D341Med (cell line): ENCODE results near the gene PPP1R26.

ENCODE experiments used
- DNase-seq: peaks from one replicate; pipeline ENCODE4 v3.0.0; 2012; ENCODE audit warnings: low spot score

The PPP1R26 gene

DNA sequence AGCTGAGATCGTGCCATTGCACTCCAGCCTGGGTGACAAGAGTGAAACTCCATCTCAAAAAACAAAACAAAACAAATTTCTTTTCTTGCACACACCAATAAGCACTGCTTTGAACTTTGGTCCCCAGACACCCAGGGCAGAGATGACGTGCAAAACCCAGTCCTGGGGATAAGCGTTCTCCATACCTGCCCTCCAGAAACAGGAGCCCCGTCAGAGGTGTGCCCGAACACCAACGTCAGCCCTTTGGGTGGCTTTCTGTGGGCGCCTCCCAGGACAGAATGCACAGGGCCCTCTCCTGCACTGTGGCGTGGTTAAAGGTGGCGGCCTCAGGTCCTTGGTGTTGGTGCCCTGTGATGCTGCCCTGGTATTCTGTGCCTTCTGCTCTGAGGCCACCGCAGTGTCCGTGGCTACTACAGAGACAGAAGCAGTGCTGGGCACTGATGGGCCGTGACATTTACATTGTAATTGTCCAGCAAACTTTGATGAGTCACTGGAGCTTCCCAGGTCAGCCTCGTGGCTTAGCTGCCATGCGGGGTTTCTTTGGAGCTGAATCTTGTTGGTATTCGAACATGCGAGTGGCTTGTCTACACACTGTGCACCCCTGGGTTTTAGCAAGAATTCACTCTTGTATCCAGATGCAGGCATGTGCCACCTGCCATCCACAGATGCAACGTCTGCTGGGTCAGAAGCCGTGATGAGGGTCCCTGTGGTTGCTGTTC, 9.8 kb downstream of the PPP1R26 start:
- DNase-seq, result no peak

DNA sequence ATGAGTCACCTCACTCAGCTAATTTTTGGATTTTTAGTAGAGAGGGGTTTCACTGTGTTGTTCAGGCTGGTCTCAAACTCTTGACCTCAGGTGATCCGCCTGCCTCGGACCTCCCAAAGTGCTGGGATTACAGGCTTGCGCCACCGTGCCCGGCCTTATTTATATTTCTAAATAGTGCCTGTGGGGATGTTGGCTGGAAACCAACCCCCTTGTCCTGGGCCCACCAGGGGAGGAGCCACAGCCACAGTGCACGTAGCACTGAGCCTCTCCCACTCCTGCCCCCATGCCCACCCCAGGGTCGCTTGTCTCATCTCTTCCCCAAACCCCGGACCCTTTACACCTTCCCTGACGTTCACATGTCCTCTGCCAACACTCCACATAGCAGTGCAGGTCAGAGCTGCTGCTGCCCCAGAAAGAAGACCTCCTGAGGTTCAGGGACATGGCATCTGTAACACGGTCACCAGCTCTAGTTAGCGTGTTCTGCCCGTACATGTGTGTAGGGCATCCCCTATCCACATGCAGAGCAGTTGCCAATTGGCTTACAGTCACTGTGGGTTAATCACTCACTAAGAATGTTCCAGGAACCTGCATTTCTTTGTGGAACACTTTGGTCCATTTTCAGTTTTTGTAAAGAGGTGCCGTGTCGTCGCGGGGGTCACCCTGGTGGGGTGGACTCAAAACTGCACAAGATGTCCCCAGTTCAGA, 10.7 kb downstream of the PPP1R26 start:
- no peak for DNase-seq

DNA sequence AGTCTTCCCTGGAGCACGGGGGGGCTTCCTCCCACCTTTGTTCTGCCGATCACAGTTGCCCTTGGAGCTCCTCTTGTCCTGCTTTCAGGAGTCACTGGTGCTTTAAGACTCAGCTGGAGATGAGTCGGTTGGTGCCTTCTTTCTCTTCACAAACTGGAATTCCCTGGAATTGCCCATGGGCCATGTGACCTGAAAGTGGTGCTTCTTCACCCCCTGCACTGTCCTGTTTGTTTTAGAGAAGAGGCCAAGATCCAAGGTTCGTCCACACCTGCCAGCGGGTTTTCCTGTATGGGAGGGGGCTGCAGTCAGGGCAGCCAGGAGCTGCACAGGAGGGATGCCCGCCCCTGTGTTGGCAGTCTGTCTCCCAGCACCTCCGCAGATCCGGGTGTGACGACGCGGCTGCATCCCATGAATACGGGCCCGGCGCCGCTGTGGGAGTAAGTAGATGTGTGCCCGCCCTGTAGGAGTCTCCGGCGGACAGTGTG, 11.4 kb downstream of the PPP1R26 start:
- no peak for DNase-seq

DNA sequence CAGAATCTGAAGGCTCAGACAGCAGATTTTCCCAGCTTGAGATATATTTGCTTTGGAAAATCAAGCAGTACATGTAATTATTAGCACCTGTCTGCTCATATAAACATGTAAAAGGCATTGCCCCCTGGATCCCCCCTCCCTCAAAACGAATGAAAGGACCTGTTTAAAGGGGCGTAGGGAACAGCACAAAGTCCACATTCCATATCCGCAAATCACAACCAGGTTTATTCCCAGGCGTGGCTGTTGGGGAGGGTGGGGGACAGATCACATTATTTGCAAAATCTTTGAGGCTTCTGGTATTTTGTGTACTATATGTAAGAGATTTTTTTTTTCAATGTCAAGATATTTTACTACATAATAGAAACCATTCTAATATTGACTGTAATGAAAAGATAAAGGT, 12.2 kb downstream of the PPP1R26 start:
- DNase-seq, result no peak

DNA sequence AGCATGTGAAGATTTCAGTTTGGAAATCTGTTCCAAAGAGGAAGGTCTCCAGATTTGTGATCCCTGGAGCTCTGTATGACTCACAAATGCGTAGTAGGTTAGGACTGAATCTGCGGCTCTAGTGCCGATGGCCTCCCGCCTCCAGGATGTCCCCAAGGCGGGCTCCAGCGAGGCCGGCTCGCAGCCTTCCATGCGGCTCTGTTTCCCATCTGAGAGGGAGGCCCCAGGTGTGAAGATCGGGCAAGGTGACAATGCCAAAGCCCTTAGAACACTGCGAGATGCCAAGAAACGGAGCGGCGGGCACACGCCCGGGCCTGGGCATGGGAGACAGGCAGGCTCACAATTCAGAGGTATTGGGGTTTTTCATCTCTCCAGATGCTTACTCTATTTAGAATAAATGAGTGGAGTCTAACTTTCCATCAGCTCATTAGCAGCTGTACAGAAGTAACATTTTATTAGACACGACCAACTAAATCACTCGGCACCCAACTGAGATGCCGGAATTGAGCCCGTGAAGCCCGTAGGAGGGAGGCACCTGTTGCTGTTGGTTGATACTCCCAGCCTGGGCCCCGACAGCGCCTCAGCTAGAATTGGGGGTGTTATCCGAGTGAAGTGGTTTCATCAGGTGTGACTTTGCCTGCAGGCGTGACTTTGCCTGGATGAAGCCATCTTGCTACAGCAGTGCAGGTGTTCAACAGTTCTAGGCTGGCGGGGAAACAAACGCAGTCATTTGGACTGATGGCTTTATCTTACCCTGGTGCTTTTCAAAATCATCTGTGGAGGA, 13.5 kb downstream of the PPP1R26 start:
- DNase-seq, result no peak

DNA sequence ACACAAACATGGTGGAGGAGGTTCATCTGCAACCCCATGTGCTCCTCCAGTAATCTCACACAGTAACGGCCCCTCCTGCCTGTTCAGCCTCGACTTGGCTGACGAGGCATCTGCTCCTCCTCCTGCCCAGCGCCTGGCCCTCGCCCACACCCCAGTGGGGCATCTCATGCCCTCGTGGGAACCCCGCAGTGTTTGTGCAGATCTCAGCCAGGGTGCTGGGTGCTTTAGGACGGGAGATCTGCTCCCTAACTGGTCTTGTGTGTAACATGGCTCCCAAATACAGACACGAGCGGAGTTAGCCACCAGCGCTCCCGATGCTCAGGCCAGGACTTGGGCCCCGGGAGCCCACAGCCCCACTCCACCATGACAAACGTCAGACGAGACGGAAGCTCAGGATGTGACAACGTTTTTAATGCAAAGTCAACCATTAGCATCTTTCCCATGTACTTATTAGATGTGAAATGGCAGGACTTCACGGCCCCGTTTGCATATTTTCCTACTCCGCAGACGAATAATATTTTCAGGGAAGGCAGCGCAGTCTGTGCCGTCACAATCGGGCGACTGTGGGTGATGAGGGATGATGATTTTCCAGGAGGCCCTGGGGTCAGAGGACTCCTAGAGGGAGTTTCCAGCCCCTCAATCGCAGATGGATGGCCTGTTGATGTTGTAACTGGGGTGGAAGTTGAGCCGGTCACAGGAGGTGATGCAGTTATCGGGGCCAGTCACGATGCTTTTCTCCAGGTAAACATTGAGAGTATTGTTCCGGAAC, 15.4 kb downstream of the PPP1R26 start:
- no peak for DNase-seq

DNA sequence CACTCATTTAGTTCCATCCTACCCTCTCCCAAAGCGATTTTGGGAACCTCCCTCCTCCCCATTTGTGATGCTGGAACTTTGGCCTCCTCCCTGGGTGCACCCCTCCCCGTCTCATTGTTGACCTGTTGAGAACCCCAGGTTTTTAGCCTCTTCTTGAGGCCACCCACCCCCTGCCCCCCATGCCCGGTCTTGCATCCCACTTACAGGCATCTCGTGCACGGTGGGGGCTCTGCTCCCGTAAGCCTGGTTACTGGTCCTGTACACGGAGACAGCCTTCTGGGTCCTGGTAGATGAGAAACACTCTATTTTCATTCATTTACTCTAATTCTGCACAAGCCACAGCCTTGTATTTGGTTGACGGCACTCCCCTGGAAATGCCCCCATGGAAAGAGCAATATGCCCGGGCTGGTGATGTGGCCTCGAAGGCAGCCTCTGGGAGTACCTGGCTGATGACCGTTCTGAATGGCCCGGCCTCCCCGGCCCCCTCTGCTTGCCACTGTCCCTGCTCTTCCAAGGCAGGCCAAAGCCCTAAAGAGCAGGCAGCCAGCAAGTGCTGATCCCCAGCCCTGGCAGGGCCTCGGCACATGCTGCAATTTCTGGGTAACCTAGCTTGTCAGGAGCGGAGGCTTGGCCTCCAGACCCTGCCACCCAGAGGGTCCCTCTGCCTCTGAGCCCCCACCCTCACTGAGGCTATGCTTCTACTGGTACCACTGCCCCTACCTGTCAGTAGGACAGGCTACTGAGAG, 19.0 kb downstream of the PPP1R26 start:
- DNase-seq, result no peak

DNA sequence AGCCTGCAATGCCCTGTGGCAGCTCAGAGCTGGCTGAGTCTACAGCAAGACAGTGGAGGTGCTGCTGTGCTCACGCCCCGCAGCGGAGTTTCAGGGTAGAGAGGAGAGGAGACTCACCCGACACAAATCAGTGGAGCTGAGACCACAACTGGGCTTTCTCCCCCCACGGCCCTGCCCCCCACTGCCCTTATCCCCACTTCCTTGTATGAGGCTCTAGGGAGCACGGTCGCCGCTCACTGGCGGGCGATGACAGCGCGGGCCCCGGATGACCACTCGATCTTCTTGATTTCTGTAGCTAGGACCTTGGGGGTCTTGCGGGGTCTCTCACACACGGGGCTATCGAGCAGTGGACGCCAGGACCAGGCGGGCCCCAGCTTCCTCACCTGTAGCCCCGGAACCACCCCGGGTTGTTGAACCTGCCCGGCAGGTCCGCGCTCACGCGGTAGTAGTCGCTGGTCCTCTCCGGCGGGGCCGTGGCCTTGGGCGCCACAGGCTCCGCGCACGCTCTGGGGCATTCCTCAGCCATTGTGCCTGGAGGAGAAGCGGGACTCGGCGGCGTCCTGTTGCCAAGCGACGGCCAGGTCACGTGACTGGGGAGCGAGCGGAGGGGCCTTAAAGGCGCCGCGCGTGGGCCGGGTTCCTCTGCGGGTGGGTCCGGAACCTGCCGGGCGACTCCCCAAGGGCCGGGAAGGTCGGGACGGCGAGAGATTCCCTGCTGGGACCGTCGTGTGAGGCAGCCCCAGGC, 19.9 kb downstream of the PPP1R26 start:
- DNase-seq, result peak; percentile 93

DNA sequence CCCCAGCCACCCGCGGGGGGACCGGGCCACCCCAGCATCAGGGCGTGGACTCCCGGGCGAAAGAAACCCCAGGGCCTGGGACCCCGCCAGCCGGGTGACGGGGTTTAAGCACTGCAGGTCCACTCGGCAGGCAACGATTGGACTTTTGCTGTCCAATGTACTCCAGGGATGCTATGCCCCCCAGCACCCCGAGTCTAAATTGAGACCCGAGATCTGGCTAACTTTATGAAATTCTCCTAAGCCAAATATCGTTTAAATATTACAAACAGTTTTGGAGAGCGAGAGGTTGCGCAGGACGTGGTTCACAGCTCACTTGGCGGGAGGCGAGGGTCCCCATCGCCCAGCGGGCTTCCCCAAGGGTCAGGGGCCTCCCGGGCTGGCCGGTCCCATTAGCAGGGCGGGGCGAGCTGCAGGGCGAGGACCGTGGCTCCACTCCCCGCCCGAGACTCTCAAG, 20.5 kb downstream of the PPP1R26 start:
- DNase-seq, result no peak

DNA sequence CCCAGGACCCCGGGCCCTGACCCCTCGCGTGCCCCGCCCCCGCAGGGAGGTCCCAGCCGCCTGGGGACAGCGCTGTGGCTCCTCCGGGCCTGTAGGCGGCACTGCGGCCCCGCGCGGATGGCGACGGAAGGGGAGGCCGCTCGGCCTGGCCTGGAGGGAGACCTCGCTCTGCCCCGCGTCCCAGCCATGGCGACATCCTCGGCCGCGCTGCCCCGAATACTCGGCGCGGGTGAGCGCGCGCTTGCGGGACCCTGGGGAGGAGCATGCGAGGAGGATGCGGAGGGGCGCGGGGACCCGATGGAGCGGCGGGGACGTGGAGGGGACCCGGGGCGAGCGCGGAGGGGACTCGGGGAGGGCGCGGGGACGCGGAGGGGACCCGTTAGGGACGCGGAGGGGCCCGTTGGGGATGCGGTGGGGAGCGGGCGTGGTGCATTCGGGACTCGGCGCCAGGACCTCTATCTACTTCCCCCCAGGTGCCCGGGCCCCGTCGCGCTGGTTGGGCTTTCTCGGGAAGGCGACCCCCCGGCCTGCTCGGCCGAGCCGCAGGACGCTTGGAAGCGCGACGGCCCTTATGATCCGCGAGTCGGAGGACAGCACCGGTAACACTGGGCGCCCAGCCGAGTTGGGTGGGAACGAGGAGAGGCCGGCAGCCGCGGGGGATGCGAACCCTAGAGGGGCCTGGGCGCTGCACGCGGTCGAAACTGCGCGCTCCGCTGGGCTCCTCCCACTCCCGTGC, 21.1 kb downstream of the PPP1R26 start, which contains the start of gene MRPS2:
Gene MRPS2 (plus strand): TSS at position 158 of the 736 bp plus-strand sequence. CDS start 29 bp downstream, at position 187.
- peak; percentile 94 for DNase-seq

DNA sequence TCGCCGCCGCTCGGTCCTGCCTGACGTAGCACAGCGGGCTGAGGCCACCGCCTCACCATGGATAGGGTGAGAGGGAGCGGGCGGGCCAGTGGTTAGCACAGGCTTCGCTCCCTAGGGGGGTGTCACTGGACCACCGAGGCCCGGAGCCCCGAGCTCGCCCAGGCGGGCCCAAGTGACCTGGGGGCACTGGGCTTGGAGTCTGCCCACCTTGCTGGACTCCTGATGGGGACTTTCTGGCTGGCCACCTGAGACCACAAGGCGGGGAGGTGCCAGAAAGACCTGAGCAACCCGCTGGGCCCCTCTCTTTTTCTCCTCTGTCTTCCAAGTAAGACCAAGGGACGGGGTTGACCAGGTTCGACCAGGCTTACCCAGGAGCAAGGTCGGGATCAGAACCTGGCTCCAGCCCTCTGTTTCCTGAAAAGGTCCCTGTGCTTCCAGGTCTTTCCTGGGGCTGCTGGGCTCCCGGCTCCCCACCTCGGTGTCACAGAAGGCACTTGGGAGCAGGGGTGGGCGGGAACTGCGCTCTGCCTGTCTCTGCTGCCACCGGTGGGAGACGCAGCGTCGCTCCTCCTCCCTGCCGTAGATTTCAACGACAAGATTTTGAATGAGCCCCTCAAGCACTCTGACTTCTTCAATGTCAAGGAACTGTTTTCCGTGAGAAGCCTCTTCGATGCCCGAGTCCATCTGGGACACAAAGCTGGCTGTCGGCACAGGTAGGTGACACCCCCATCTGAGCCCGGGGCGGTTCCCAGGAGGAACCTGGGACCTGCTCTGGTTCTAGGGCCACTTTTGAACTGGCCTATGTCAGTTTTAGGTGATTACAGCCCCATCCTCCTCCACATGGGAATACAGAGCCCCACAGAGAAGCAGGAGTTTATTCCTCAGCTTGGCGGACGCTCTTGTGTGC, 21.9 kb downstream of the PPP1R26 start:
- peak; percentile 80 for DNase-seq

GRCh38 chr9:135502168-135502872, 22.7 kb downstream of the PPP1R26 start:
- no peak for DNase-seq

DNA sequence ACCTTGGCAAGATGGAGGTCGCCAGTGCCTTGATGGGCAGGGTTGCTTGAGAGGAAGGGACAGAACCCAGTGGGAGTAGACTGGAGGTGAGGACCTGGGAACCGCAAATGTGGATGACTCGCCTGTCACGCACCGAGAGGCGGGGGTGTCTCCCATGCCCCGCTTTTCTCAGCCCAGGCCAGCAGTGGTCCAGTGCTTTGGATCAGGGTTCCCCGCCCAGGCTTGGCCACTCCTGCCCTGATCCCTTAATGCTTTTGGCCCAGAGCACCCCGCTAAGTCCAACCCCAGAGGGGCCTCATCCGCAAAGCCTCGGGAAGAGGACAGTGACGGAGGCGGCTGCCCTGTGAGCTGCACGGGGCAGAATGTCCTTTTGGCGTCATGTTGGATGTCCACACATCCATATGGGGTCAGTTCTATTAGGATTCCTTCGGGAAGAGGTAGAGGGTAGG, 23.3 kb downstream of the PPP1R26 start:
- DNase-seq, result no peak

- DNase-seq, result no peak
These were observed 24.0 kb downstream of the PPP1R26 start for GRCh38 chr9:135503371-135504261.

DNA sequence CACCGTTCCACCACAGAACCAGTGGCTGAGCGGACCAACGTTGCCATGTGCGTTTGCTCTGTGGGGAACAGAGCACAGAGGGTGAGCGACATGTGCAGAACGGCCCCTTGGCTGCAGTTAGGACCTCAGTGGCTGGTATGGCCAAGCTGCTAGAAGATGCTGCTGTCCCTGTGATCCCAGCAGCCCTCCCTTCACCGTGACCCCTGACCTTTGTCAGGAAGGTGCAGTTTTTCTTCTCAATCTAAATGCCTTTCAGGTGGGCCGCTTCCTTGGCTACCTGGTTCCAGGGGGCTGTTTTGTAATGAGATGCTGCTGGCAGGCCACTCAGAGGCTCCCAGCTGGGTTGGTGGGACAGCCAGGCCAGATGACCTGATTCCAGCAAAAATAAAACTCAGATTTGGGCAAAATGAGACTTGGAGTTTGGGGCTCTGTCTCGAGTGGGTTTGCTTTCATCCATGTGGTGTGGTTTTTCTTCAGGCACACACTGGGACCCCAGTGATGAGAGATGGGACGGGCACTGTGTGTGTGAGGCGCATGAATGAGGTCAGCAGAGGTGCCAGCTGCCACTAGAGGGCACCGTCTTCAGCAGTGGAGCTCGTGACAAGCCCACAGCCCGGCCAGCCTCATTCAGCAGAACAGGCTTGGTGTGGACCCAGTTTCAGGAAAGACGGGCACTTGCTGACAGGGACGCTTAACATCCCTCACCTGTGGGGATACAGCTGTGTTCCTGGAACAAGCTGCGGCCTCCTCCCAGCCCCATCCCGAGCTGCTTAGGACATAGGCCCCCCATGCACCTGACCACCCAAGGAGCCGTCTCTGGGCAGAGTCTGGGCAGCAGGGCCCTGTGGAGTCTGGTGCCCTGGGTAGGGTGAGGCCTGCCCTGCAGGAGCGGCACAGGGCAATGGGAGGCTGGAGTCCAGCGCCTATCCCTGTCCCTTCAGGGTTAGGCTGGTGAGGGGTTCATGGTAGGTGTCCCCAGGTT, 25.0 kb downstream of the PPP1R26 start:
- DNase-seq, result peak; percentile 80
